Kidney (tissue), 14 donors: ENCODE measurements around the gene SCN4A. TPM values are rescaled to one million over a fixed set of nuclear protein-coding genes. Genes with fewer than 3 reads are reported as not detected.

Experiments used
- DNase-seq, 5 donors: peaks; one replicate each; pipeline ENCODE4 v3.0.0-alpha.2; 2013 to 2020
- FAIRE-seq: peaks from 2 replicates; lab custom pipeline; 2012; peaks lifted over from hg19 to GRCh38; lab: Jason Lieb, UNC
- H3K27ac ChIP-seq, 2 donors: one replicate each; pipeline ENCODE4 v1.7.0; 2013; ENCODE audit warnings: low read depth in 2 of 2, low read length in 2 of 2, inconsistent platforms in 1 of 2
- H3K27me3 ChIP-seq: one replicate; pipeline ENCODE4 v1.7.1; 2013; ENCODE audit warnings: low read length, inconsistent platforms; ENCODE audit not compliant: control insufficient read depth, insufficient read depth
- H3K36me3 ChIP-seq, 3 donors: one replicate each; pipeline versions ENCODE4 v1.7.0 to v1.7.1; 2013; ENCODE audit warnings: low read length in 3 of 3, control low read depth in 1 of 3, inconsistent platforms in 1 of 3; ENCODE audit not compliant: insufficient read depth in 3 of 3, control insufficient read depth in 2 of 3
- H3K4me1 ChIP-seq, 3 donors: one replicate each; pipeline versions ENCODE4 v1.7.0 to v1.7.1; 2013; ENCODE audit warnings: low read length in 3 of 3, inconsistent platforms in 1 of 3, low read depth in 1 of 3; ENCODE audit not compliant: control insufficient read depth in 2 of 3, insufficient read depth in 2 of 3
- H3K4me3 ChIP-seq, 3 donors: one replicate each; pipeline versions ENCODE4 v1.7.0 to v1.8.1; 2013; ENCODE audit warnings: low read length in 3 of 3, control low read depth in 1 of 3, inconsistent platforms in 1 of 3
- H3K9ac ChIP-seq, 3 donors: one replicate each; pipeline versions ENCODE4 v1.7.0 to v1.7.1; 2013; ENCODE audit warnings: low read length in 3 of 3, control low read depth in 1 of 3, inconsistent platforms in 1 of 3
- H3K9me3 ChIP-seq, 3 donors: one replicate each; pipeline versions ENCODE4 v1.7.0 to v1.7.1; 2013; ENCODE audit warnings: low read length in 3 of 3, control low read depth in 1 of 3, inconsistent platforms in 1 of 3; ENCODE audit not compliant: control insufficient read depth in 2 of 3, insufficient read depth in 1 of 3
- intact Hi-C: fragments of 100-400 bp; cut with DNase I; formaldehyde crosslinking; loops from one replicate; pipeline ENCODE4 v1.11.1; 2022
- polyA plus RNA-seq: library from polyadenylated mRNA; stranded (reverse); fragments of 350-450 nt; fragmentation: Illumina TruSeq; extraction: RNeasy Lipid Tissue Mini Kit (QIAGEN cat#74804); gene quantifications from one replicate; pipeline ENCODE4 v1.2.3, GENCODE V29; 2014; ENCODE audit warnings: low read depth, low replicate concordance; ENCODE audit not compliant: insufficient read depth
- total RNA-seq: library from RNA; stranded (reverse); fragmentation: NEBNext Ultra II Directional; extraction: Animal tissue kit (Norgen Biotek cat#: 25700); gene quantifications from one replicate; pipeline ENCODE4 v1.2.1, GENCODE V29; 2021
- TF ChIP-seq, protein P1 (sequence below): IDR thresholded peaks from 3 replicates; pipeline ENCODE4 v1.5.1; 2012; ENCODE audit warnings: mild to moderate bottlenecking, moderate library complexity, borderline replicate concordance; ENCODE audit not compliant: insufficient read depth; ENCODE audit errors: extremely low read depth
- donor health status: control.
- donor health status: control.
- donor health status: control.
- donor health status: control.
- donor health status: control.
- donor health status: DM: yes; HTN: yes; CAD: no.
- donor health status: Normal renal cell carcinoma (clear cell type).

The SCN4A gene
- total and polyA plus RNA-seq, 2 donors from 2014 or later = 0.19 to 3.4 TPM

DNA sequence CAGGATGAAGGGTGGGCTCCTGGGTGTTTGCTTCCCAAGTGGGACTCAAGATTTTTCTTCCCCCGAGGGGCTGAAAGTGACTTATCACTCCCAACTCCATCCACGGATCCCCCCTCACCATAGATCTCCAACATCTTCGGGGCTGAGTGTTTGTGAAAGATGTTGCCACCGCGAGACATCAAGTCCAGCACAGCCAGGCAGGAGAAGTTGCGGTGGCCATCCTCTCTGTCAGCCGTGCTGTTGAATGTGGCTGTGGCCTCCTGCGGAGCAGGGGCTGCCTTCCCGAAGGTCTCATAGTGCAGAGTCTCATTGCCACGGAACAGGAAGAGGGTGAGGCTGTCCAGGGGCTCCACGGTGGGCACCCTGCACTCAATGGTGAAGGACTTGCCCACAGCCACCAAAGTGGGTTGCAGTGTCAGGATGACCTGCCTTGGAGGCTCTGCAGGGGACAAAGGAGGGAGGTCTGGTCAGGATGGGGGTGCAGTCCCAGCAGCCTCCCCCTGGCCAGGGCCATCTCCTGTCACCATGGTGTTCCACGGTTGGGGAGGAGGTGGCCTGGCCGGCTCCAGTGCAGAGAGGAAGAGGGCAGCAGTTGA is 30.9 kb upstream of the SCN4A start:
- Histone ChIP-seq H3K27me3 (no peaks in the 10 kb centered on the region), H3K36me3 (no peaks in the 10 kb centered on the region), H3K4me1 (peaks cover 0 to 12% (median 3%) of the 10 kb centered on the region in 3 donors), H3K9ac (no peak overlapping the region), H3K4me3 (no peak overlapping the region), H3K9me3 (no peaks in the 10 kb centered on the region), H3K27ac (no peak overlapping the region)
- intact Hi-C loops = no loop called here
- FAIRE-seq (no peak), DNase-seq (no peak)
- TF ChIP-seq, protein P1, sequence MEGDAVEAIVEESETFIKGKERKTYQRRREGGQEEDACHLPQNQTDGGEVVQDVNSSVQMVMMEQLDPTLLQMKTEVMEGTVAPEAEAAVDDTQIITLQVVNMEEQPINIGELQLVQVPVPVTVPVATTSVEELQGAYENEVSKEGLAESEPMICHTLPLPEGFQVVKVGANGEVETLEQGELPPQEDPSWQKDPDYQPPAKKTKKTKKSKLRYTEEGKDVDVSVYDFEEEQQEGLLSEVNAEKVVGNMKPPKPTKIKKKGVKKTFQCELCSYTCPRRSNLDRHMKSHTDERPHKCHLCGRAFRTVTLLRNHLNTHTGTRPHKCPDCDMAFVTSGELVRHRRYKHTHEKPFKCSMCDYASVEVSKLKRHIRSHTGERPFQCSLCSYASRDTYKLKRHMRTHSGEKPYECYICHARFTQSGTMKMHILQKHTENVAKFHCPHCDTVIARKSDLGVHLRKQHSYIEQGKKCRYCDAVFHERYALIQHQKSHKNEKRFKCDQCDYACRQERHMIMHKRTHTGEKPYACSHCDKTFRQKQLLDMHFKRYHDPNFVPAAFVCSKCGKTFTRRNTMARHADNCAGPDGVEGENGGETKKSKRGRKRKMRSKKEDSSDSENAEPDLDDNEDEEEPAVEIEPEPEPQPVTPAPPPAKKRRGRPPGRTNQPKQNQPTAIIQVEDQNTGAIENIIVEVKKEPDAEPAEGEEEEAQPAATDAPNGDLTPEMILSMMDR = no peak

DNA sequence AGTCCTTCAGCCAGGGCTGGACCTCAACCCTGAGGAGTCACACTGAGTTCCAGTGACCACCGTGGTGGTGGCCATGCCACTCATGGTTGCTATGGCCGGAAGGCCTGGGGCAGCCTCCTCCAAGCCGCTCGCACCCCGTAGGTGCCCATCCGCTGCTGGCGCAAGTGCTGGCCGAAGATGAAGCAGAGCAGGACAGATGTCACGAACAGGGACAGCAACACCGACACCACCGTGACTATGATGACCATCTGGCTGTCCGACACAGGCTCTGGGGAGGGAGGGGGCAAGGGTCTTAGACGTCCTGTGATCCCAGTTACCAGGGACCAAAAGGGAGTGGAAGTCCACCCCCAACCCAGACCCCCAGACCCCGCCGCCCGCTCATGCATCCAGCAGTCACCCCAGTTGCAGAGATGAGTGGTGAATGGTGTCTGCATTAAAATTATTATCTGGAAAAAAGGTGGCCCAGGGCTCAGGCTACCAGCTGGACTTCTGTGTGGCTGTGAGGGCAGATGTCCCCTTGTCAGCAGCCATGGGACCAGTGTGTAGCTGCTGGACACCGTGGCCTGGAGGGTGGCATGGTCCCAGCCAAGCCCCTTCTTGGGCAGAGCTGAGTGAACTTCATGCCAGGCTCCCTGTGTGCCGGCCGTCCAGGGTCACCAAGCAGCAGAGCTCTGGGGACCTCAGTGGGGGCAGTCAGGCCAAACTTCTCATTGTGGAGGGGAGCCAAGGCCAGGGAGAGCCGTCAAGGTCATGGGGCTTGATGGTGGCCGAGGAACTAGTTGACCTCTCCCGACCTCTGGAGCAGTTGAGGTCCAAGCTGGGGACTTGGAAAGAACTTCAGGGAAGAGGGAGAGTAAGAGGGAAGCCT is 30.2 kb upstream of the SCN4A start:
- FAIRE-seq (no peak), DNase-seq (peak in 1 of 5 donors; percentile 30)
- Histone ChIP-seq H3K27me3 (no peaks in the 10 kb centered on the region), H3K9me3 (no peaks in the 10 kb centered on the region), H3K4me1 (peaks cover 0 to 13% (median 0%) of the 10 kb centered on the region in 3 donors), H3K27ac (no peak overlapping the region), H3K9ac (no peak overlapping the region), H3K36me3 (no peaks in the 10 kb centered on the region), H3K4me3 (no peak overlapping the region)
- intact Hi-C loops = no loop called here
- TF ChIP-seq, protein P1 = no peak

DNA sequence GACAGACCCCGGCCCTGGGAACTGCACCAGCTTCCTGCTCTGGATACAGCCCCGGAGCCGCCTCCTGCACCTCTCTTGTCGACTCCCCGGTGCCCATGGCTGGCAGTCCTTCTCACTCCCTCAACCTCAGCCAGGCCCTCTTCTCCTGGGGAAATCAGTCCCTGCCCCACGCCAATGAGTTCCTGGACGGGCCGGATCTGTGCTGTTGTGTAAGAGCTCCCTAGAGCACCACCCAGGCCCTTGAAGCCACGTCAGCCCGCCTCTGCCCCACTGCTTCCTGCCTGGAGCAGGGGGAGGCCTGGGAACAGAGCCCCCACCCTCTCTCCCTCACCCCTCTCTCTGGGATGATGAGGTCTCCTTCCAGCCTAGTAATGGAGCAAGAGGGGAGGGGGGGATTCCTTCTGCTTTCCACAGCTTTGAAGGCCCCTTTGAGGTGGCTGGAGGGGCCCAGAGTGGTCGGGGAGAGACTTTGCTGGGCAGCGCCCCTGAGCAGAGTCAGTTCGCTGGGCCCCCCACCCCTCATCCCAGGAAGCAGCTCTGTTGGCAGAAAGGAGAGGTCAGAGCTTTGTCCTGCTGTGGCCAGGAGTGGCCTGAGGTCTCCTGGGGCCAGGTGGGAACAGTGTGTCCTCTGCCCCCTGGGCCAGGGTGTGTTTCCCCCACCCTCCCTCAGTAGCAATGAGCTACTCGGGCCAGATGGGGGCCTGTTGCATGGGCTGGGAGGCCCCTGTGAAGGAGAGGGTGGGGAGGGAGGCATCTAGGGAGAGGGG is 29.2 kb upstream of the SCN4A start:
- Histone ChIP-seq H3K4me3 (no peak overlapping the region), H3K27ac (no peak overlapping the region), H3K9ac (no peak overlapping the region), H3K4me1 (peaks cover 0 to 12% (median 0%) of the 10 kb centered on the region in 3 donors), H3K27me3 (no peaks in the 10 kb centered on the region), H3K9me3 (no peaks in the 10 kb centered on the region), H3K36me3 (no peaks in the 10 kb centered on the region)
- intact Hi-C loops = no loop called here
- FAIRE-seq = no peak
- DNase-seq = peak in 2 of 5 donors; percentile 32 to 84
- TF ChIP-seq, protein P1 = no peak
